ENCODE results near the gene MARCHF3.

- TF ChIP-seq CTCF (IDR thresholded peaks at IDR 0.05; ENCODE audit: low read length), result no peak
- TF ChIP-seq EZH2 (optimal IDR thresholded peaks at IDR 0.05; ENCODE audit: low read depth, low read length), result no peak
- TF ChIP-seq EZH2phosphoT487 (IDR thresholded peaks at IDR 0.05; ENCODE audit: low read length), result no peak
These were observed 82.4 kb downstream of the MARCHF3 start for GRCh38 chr5:126948011-126948355.

All from MM.1S (cell line).